Caco-2 (cell line): Measurements from ENCODE around the gene EPHX1. TPM values are rescaled to one million over a fixed set of nuclear protein-coding genes. Genes with fewer than 3 reads are reported as not detected.

ENCODE experiments used
- BruUV-seq: library from RNA; stranded (reverse); fragments of 400-500 nt; replicated peaks from 2 replicates; lab custom pipeline; 2021; lab: Mats Ljungman, UMichigan
- CTCF ChIA-PET: fragments of 300-600 bp; sonication (Branson Sonifier 250); formaldehyde crosslinking; loops from one replicate; lab custom pipeline; 2022; ENCODE audit warnings: antibody characterized with exemption; lab: Charles Lee
- POLR2A ChIA-PET: fragments of 300-600 bp; sonication (Branson Sonifier 250); formaldehyde crosslinking; loops from one replicate; lab custom pipeline; 2022; ENCODE audit warnings: antibody characterized with exemption; lab: Charles Lee
- DNase-seq, 2 experiments: peaks; one replicate each; pipeline versions ENCODE4 v3.0.0 to v3.0.0-alpha.2; 2020 to 2022
- H3K27me3 ChIP-seq: replicated peaks from 2 replicates; pipeline ENCODE4 v1.6.0; 2011; ENCODE audit warnings: low read length; ENCODE audit not compliant: control insufficient read depth, insufficient read depth
- H3K36me3 ChIP-seq: 2 replicates; pipeline ENCODE4 v1.5.1; 2011; ENCODE audit warnings: low read length; ENCODE audit not compliant: control insufficient read depth, insufficient read depth
- H3K4me1 ChIP-seq: fragments of 250-450 bp; sonication (Bioruptor Pico); 2 replicates; pipeline ENCODE4 v1.5.1; 2020; ENCODE audit warnings: mild to moderate bottlenecking
- H3K4me3 ChIP-seq: 2 replicates; pipeline ENCODE4 v1.5.1; 2011; ENCODE audit warnings: low read depth, mild to moderate bottlenecking, control low read depth, low read length
- H3K9me3 ChIP-seq: fragments of 250-450 bp; sonication (Bioruptor Pico); 2 replicates; pipeline ENCODE4 v1.5.1; 2020; ENCODE audit warnings: mild to moderate bottlenecking, moderate library complexity
- H3K27ac Mint-ChIP-seq: one replicate; pipeline ENCODE4 v1.8.0; 2022; ENCODE audit warnings: mixed read lengths; ENCODE audit not compliant: unreplicated experiment
- H3K27me3 Mint-ChIP-seq: one replicate; pipeline ENCODE4 v1.8.0; 2022; ENCODE audit warnings: mixed read lengths; ENCODE audit not compliant: insufficient read depth, unreplicated experiment
- H3K36me3 Mint-ChIP-seq: one replicate; pipeline ENCODE4 v1.8.0; 2022; ENCODE audit warnings: mild to moderate bottlenecking, mixed read lengths; ENCODE audit not compliant: insufficient read depth, unreplicated experiment
- H3K4me1 Mint-ChIP-seq: one replicate; pipeline ENCODE4 v1.8.0; 2022; ENCODE audit warnings: low read depth, mixed read lengths; ENCODE audit not compliant: unreplicated experiment
- H3K4me3 Mint-ChIP-seq: one replicate; pipeline ENCODE4 v1.8.0; 2022; ENCODE audit warnings: mild to moderate bottlenecking, moderate library complexity, mixed read lengths; ENCODE audit not compliant: unreplicated experiment
- H3K9me3 Mint-ChIP-seq: one replicate; pipeline ENCODE4 v1.8.0; 2022; ENCODE audit warnings: mixed read lengths; ENCODE audit not compliant: unreplicated experiment
- intact Hi-C: fragments of 100-400 bp; cut with micrococcal nuclease; formaldehyde crosslinking; loops from one replicate; pipeline ENCODE4 v1.10.0; 2022; ENCODE audit not compliant: unreplicated experiment
- total RNA-seq: library from RNA; stranded (reverse); gene quantifications from 2 replicates; pipeline ENCODE4 v1.2.3, GENCODE V29; 2022
- TF ChIP-seq, protein P1 (sequence below), 2 experiments: fragments of 200-600 bp in 1 of 2; IDR thresholded peaks; 1 replicate in 1 of 2; 2 replicates in 1 of 2; pipeline versions ENCODE4 v1.5.1 to v1.8.0; 2011 to 2022; ENCODE audit warnings: antibody characterized with exemption in 1 of 2, control low read depth in 1 of 2, inconsistent platforms in 1 of 2, low read depth in 1 of 2, low read length in 1 of 2, mild to moderate bottlenecking in 1 of 2, moderate library complexity in 1 of 2; ENCODE audit not compliant: insufficient read depth in 1 of 2, severe bottlenecking in 1 of 2, unreplicated experiment in 1 of 2

EPHX1 gene
- total RNA-seq, 1 experiment from 2014 or later = 88.5 TPM

GRCh38 chr1:225872075-225872430 lies 62.1 kb downstream of the EPHX1 start:
- Histone ChIP-seq H3K9me3 (no peaks in the 10 kb centered on the region), H3K36me3 (peaks cover 5% of the 10 kb centered on the region; the same call in 1 of the 2 replicates), H3K4me3 (no peak overlapping the region), H3K27me3 (no peaks in the 10 kb centered on the region), H3K4me1 (peaks cover 21% of the 10 kb centered on the region)
- Mint-ChIP-seq H3K4me1 (peaks cover 9% of the 10 kb centered on the region), H3K4me3 (no peak overlapping the region), H3K27me3 (no peaks in the 10 kb centered on the region), H3K27ac (no peak overlapping the region), H3K9me3 (no peaks in the 10 kb centered on the region), H3K36me3 (peaks cover 76% of the 10 kb centered on the region)
- ChIA-PET CTCF (no interaction called here), POLR2A (interaction anchor here (0.6 to 1.6 kb wide), 3 partner anchors 11 to 62 kb away, joined by 4 read pairs; partner anchors contain the start of gene TMEM63A)
- BruUV-seq = no TSS peak
- TF ChIP-seq, protein P1, sequence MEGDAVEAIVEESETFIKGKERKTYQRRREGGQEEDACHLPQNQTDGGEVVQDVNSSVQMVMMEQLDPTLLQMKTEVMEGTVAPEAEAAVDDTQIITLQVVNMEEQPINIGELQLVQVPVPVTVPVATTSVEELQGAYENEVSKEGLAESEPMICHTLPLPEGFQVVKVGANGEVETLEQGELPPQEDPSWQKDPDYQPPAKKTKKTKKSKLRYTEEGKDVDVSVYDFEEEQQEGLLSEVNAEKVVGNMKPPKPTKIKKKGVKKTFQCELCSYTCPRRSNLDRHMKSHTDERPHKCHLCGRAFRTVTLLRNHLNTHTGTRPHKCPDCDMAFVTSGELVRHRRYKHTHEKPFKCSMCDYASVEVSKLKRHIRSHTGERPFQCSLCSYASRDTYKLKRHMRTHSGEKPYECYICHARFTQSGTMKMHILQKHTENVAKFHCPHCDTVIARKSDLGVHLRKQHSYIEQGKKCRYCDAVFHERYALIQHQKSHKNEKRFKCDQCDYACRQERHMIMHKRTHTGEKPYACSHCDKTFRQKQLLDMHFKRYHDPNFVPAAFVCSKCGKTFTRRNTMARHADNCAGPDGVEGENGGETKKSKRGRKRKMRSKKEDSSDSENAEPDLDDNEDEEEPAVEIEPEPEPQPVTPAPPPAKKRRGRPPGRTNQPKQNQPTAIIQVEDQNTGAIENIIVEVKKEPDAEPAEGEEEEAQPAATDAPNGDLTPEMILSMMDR (IDR thresholded peaks at IDR 0.05; ENCODE audit: insufficient read depth in 1 of 2, low read depth in 1 of 2, low read length in 1 of 2, severe bottlenecking in 1 of 2, unreplicated experiment in 1 of 2) = no peak
- no peak for DNase-seq
- intact Hi-C loops = no loop called here

DNA sequence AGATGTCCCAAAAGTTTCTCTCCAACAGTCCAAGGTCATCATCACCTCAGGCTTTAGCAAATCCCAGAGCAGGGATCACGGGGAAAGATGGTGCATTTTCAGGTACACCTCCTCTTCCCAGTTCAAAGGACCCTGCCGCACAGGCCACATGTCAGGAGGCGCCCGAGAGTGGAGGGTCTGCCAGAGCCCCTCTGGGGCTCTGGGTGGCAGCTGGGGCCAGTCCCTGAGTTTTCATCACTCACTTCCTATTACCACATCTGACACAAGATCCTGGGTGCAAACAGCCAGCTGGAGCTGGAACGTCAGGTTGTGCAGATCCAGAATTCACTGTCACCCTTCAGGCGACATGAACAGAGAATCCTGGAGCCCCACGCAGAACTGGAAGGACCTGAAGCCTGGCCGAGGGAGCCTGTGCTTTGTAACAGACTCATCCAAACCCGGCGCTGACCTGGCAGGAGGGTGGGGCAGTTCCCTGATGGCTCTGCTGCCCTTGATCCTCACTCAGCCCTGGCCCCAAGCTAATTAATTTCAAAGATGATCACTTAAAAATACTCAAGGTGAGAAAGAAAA lies 63.4 kb downstream of the EPHX1 start:
- Mint-ChIP-seq H3K27me3 (no peaks in the 10 kb centered on the region), H3K4me3 (no peak overlapping the region), H3K4me1 (peaks cover 19% of the 10 kb centered on the region), H3K36me3 (peaks cover 75% of the 10 kb centered on the region), H3K9me3 (no peaks in the 10 kb centered on the region), H3K27ac (no peak overlapping the region)
- H3K27me3 ChIP-seq = no peaks in the 10 kb centered on the region
- intact Hi-C loops = no loop called here
- ChIA-PET CTCF (no interaction called here), POLR2A (no interaction called here)
- BruUV-seq = no TSS peak
- peaks cover 5% of the 10 kb centered on the region; the same call in 1 of the 2 replicates for H3K36me3 ChIP-seq
- H3K9me3 ChIP-seq = no peaks in the 10 kb centered on the region
- peaks cover 28% of the 10 kb centered on the region for H3K4me1 ChIP-seq
- TF ChIP-seq, protein P1 (IDR thresholded peaks at IDR 0.05; ENCODE audit: insufficient read depth in 1 of 2, low read depth in 1 of 2, low read length in 1 of 2, severe bottlenecking in 1 of 2, unreplicated experiment in 1 of 2) = no peak
- no peak for DNase-seq
- no peak overlapping the region for H3K4me3 ChIP-seq

DNA sequence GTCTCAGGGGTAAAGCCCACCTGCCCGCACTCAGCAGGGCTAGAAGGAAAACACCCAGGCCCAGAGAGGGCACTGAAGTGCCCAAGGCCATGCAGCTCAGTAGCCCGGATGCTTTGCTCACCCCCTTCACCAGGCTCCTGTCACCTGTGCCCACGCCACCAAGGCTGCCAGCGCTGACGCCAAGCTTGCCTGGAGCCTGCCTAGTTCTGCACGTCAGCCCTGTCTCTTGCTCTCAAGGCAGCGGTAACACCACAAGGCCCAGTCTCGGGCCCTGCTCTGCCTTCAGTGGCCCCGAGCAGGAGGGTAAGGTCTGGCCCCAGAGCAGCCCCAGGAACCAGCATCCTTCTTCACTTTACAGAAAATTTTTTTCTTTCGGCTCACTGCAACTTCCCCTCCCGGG lies 64.5 kb downstream of the EPHX1 start:
- peaks cover 70% of the 10 kb centered on the region for H3K36me3 Mint-ChIP-seq
- Histone ChIP-seq H3K9me3 (no peaks in the 10 kb centered on the region), H3K36me3 (peaks cover 5% of the 10 kb centered on the region; the same call in 1 of the 2 replicates), H3K4me3 (no peak overlapping the region), H3K27me3 (no peaks in the 10 kb centered on the region), H3K4me1 (peaks cover 33% of the 10 kb centered on the region)
- H3K27me3 Mint-ChIP-seq = no peaks in the 10 kb centered on the region
- no peak for DNase-seq
- intact Hi-C loops = no loop called here
- no peak overlapping the region for H3K27ac Mint-ChIP-seq
- H3K4me3 Mint-ChIP-seq = no peak overlapping the region
- ChIA-PET POLR2A (no interaction called here), CTCF (interaction anchor here (1.0 kb wide), 1 partner anchor 50 kb away, joined by 3 read pairs; the partner anchor contains the start of gene PYCR2)
- TF ChIP-seq, protein P1 (IDR thresholded peaks at IDR 0.05; ENCODE audit: insufficient read depth in 1 of 2, low read depth in 1 of 2, low read length in 1 of 2, severe bottlenecking in 1 of 2, unreplicated experiment in 1 of 2) = no peak
- peaks cover 23% of the 10 kb centered on the region for H3K4me1 Mint-ChIP-seq
- BruUV-seq = no TSS peak
- H3K9me3 Mint-ChIP-seq = no peaks in the 10 kb centered on the region
